Measurements from ENCODE around the gene CCDC83.

GRCh38 chr11:85810521-85810870 is 44.7 kb upstream of the CCDC83 start:
- TF ChIP-seq CTCF (IDR thresholded peaks at IDR 0.05) (no peak), EP300 (IDR thresholded peaks at IDR 0.05) (no peak)
